GM06990 (cell line): ENCODE measurements around the gene RNF208.

Experiments used
- DNase-seq: peaks from one replicate; pipeline ENCODE4 v3.0.0-alpha.2; 2011; ENCODE audit not compliant: insufficient read length; ENCODE audit errors: extremely low read depth
- H3K27me3 ChIP-seq: replicated peaks from 2 replicates; pipeline ENCODE4 v1.6.0; 2011; ENCODE audit warnings: low read length; ENCODE audit not compliant: control insufficient read depth, insufficient read depth
- H3K36me3 ChIP-seq: 2 replicates; pipeline ENCODE4 v1.5.1; 2011; ENCODE audit warnings: low read length; ENCODE audit not compliant: control insufficient read depth, insufficient read depth
- H3K4me3 ChIP-seq: replicated peaks from 2 replicates; pipeline ENCODE4 v1.5.1; 2011; ENCODE audit warnings: low read depth, mild to moderate bottlenecking, control low read depth, low read length
- TF ChIP-seq, protein P1 (sequence below): IDR thresholded peaks from 2 replicates; pipeline ENCODE4 v1.5.1; 2011; ENCODE audit warnings: low read length, control low read depth, mild to moderate bottlenecking, inconsistent platforms; ENCODE audit not compliant: insufficient read depth, poor library complexity, severe bottlenecking

Gene RNF208

DNA sequence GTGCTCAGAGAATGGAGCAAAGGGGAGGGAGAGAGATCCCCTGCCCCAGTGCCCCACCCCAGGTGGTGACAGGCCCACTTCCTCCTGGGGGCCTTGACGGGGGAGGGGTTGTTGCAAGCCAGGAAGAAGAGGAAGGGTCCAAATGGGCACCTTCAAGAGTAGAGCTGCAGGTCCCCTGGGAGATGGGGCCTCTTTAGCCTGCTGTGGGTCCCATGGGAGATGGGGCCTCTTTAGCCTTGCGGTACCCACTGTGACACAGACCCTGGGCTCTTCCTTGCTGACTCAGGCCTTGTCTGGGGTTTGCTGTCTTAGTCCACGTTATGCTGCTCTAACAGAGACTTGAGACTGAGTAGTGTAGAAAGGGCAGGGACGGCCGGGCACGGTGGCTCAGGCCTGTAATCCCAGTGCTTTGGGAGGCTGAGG, 45.9 kb upstream of the RNF208 start:
- peak; percentile 56 for DNase-seq
- H3K27me3 ChIP-seq = no peaks in the 10 kb centered on the region
- TF ChIP-seq, protein P1, sequence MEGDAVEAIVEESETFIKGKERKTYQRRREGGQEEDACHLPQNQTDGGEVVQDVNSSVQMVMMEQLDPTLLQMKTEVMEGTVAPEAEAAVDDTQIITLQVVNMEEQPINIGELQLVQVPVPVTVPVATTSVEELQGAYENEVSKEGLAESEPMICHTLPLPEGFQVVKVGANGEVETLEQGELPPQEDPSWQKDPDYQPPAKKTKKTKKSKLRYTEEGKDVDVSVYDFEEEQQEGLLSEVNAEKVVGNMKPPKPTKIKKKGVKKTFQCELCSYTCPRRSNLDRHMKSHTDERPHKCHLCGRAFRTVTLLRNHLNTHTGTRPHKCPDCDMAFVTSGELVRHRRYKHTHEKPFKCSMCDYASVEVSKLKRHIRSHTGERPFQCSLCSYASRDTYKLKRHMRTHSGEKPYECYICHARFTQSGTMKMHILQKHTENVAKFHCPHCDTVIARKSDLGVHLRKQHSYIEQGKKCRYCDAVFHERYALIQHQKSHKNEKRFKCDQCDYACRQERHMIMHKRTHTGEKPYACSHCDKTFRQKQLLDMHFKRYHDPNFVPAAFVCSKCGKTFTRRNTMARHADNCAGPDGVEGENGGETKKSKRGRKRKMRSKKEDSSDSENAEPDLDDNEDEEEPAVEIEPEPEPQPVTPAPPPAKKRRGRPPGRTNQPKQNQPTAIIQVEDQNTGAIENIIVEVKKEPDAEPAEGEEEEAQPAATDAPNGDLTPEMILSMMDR = no peak
- peaks cover 32% of the 10 kb centered on the region for H3K36me3 ChIP-seq
- H3K4me3 ChIP-seq = peak overlapping the region; percentile 38

DNA sequence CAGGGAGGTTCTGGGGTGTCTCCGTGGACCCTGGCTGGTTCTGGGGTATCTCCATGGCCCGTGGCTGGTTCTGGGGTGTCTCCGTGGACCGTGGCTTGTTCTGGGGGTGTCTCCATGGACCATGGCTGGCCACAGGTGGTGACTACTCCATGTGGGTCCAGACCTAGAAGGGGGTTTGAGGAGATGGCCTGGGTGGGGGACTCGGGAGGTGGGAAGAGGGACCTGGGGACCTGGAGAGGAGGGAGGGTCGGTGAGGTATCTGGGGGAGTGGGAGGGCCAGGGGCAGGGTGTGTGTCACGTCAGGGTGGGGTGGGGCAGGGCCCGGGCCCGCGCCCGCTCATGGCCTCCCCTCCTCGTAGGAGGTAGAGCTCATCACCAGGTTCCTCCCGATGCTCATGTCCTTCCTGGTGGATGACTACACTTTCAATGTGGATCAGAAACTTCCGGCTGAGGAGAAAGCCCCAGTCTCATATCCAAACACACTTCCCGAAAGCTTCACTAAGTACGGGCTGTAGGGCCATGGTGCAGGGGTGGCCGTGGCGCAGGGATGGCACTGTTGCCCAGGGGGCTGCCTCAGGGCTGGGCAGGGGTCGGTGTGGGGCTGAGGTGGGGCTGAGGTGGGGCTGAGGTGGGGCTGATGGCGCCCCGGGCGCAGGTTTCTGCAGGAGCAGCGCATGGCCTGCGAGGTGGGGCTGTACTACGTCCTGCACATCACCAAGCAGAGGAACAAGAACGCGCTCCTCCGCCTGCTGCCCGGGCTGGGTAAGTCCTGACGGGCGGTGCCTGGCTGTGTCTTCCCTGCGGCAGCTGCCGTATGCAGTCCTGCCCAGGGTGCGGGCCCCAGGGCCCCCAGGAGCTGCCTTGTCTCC, 44.8 kb upstream of the RNF208 start:
- no peak overlapping the region for H3K4me3 ChIP-seq
- peaks cover 25% of the 10 kb centered on the region for H3K36me3 ChIP-seq
- no peak for DNase-seq
- no peaks in the 10 kb centered on the region for H3K27me3 ChIP-seq
- TF ChIP-seq, protein P1 = no peak

DNA sequence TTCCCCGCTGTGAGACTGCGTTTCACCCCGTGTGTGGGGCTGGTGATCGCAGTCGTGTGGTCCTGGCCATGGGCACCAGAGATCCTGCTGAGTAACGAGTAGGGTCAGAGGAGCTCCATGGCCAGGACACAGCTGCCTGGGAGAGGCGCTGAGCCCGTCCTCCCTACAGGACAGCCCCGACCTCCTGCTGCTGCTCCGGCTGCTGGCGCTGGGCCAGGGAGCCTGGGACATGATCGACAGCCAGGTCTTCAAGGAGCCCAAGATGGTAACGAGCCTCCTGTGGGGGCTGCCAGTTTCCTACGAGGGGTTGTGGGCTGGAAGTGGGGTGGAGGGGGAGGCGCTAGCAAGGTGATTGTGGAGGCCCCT, 44.1 kb upstream of the RNF208 start:
- no peaks in the 10 kb centered on the region for H3K27me3 ChIP-seq
- TF ChIP-seq, protein P1 = no peak
- no peak for DNase-seq
- peaks cover 24% of the 10 kb centered on the region for H3K36me3 ChIP-seq
- H3K4me3 ChIP-seq = no peak overlapping the region

DNA sequence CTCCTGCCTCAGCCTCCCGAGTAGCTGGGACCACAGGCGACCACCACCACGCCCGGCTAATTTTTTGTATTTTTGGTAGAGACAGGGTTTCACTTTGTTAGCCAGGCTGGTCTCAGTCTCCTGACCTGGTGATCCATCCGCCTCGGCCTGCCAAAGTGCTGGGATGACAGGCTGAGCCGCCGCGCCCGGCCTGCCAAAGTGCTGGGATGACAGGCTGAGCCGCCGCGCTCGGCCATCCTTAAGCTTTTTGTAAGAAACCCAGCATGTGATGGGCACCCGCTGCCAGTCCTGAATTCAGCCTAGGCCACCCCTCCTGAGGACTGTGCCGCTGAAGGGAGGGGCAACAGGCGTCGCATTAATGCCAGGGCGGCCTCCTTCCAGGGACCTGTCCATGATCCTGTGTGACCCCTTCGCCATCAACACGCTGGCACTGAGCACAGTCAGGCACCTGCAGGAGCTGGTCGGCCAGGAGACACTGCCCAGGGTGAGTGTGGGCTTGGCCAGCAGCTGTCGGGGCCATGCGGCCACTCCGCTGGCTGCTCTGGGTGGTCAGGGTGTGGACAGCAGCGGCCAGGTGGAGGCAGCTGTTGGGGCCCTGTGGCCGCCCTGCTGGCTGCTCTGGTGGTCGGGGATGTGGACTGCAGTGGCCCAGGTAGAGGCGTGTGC, 43.6 kb upstream of the RNF208 start:
- DNase-seq = no peak
- TF ChIP-seq, protein P1 = no peak
- peaks cover 20% of the 10 kb centered on the region for H3K36me3 ChIP-seq
- no peak overlapping the region for H3K4me3 ChIP-seq
- H3K27me3 ChIP-seq = no peaks in the 10 kb centered on the region

DNA sequence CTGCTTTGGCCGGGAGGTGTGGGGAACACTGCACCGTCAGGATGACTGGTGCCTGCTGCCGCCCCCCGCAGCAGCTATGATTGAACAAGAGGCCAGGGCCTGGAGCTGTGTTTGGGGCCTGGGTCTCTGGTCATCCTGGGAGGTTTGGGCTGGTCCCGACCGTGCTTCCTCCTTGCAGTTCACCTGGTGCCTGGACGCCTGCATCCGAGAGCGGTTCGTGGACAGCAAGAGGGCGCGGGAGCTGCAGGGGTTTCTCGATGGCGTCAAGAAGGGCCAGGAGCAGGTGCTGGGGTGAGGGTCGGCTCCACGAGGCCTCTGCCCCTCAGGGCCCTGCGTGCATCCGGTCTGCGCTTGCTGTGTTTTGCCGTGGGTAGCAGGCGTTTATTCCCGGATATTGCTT, 42.0 kb upstream of the RNF208 start:
- DNase-seq = no peak
- peaks cover 22% of the 10 kb centered on the region for H3K36me3 ChIP-seq
- TF ChIP-seq, protein P1 = no peak
- no peak overlapping the region for H3K4me3 ChIP-seq
- no peaks in the 10 kb centered on the region for H3K27me3 ChIP-seq
